ENCODE data around the gene EPHX1. TPM values are rescaled to one million over a fixed set of nuclear protein-coding genes. Genes with fewer than 3 reads are reported as not detected.
A peak's percentile ranks its signal among the peaks of the same experiment; 100 is the strongest.

Gene EPHX1
- polyA plus RNA-seq, 2 of the 4 experiments (the other 2 are of a cell fraction): 150 to 252 TPM

DNA sequence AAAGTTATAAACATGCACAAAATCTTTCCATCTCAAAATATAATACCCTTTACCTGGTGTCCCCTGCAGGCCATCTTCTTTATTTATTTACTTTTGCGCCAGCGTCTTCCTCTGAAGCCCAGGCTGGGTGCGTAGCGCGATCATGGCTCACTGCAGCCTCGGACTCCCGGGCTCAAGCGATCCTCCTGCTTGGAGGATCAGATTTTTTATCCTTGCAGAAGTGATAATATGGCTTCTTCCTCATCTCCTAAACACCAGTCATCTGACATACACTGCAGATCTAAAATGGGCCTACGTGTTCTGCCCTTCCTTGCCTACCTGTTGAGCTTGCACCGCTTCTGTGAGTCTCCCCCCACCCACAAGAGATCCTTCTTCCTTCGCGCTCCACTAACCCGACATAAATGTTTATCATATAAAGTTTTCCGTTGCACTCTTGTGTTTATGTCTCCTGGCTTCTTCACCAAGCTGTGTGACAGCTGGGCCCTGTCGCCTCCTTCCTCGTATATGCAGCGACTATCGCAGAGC is 32.8 kb upstream of the EPHX1 start:
- DNase-seq (ENCODE audit: low read depth in 1 of 2, low spot score in 1 of 2) (no peak), ATAC-seq (peak; percentile 24 to 40)

GRCh38 chr1:225777583-225778336 is 32.2 kb upstream of the EPHX1 start, which contains the start of gene SRP9:
SRP9 (plus strand) TSS chr1:225777826; CDS start chr1:225777941, 115 bp downstream.
- peak within 1 kb of the TSS; percentile 82 for H3K4me2 ChIP-seq
- peak; percentile 99 to 100 for ATAC-seq
- H3K9me3 ChIP-seq: no peaks in the 10 kb centered on the region
- peak within 1 kb of the TSS; percentile 93 to 97 for H3K27ac ChIP-seq
- 2% methylated on average over 33 of the region's 46 CpGs for WGBS (ENCODE audit: missing lambda C conversion rate)
- peak; percentile 99 for FAIRE-seq
- peaks cover 46% of the 10 kb centered on the region for H3K4me1 ChIP-seq
- POLR2A ChIA-PET: interaction anchor here (0.5 to 3.1 kb wide), 33 partner anchors 9 to 329 kb away, joined by 3 to 58 read pairs (median 4); partner anchors contain the start of genes ENAH, EPHX1, H3-3A and PYCR2
- DNase-seq (ENCODE audit: low read depth in 1 of 2, low spot score in 1 of 2): peak; percentile 92 to 98
- CTCF ChIA-PET: interaction anchor here (0.7 to 20.2 kb wide), 62 partner anchors 8 to 323 kb away, joined by 3 to 429 read pairs (median 4); partner anchors contain the start of genes ENAH, EPHX1 and TMEM63A
- peak within 1 kb of the TSS; percentile 85 for H3K4me3 ChIP-seq
- TF ChIP-seq FOXS1 (CRISPR knock-in tag; IDR thresholded peaks at IDR 0.05) (no peak), EHF (CRISPR knock-in tag; IDR thresholded peaks at IDR 0.05) (no peak), MAFK (IDR thresholded peaks at IDR 0.05; ENCODE audit: partially characterized antibody) (no peak), SREBF2 (IDR thresholded peaks at IDR 0.05) (no peak), CBX8 (IDR thresholded peaks at IDR 0.05) (no peak), EP300 (IDR thresholded peaks at IDR 0.05) (no peak), MAZ (IDR thresholded peaks at IDR 0.05; ENCODE audit: borderline replicate concordance, low read depth, low read length) (no peak), HOXA7 (CRISPR knock-in tag; IDR thresholded peaks at IDR 0.05) (no peak), TFCP2L1 (CRISPR knock-in tag; IDR thresholded peaks at IDR 0.05) (no peak), ZC3H11A (IDR thresholded peaks at IDR 0.05) (no peak), POLR2AphosphoS2 (conservative IDR thresholded peaks at IDR 0.05; ENCODE audit: low read length) (no peak), ZNF302 (CRISPR knock-in tag; IDR thresholded peaks at IDR 0.05) (no peak), JUNB (IDR thresholded peaks at IDR 0.05) (no peak), TP53 (CRISPR knock-in tag; IDR thresholded peaks at IDR 0.05) (no peak), FOSB (CRISPR knock-in tag; IDR thresholded peaks at IDR 0.05) (no peak), RCOR1 (IDR thresholded peaks at IDR 0.05; ENCODE audit: low read depth, low read length) (no peak)
- TF ChIP-seq, protein P1, sequence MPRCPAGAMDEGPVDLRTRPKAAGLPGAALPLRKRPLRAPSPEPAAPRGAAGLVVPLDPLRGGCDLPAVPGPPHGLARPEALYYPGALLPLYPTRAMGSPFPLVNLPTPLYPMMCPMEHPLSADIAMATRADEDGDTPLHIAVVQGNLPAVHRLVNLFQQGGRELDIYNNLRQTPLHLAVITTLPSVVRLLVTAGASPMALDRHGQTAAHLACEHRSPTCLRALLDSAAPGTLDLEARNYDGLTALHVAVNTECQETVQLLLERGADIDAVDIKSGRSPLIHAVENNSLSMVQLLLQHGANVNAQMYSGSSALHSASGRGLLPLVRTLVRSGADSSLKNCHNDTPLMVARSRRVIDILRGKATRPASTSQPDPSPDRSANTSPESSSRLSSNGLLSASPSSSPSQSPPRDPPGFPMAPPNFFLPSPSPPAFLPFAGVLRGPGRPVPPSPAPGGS (IDR thresholded peaks at IDR 0.05): no peak; the same call in 1 of the 3 replicates
- TF ChIP-seq, protein P2, sequence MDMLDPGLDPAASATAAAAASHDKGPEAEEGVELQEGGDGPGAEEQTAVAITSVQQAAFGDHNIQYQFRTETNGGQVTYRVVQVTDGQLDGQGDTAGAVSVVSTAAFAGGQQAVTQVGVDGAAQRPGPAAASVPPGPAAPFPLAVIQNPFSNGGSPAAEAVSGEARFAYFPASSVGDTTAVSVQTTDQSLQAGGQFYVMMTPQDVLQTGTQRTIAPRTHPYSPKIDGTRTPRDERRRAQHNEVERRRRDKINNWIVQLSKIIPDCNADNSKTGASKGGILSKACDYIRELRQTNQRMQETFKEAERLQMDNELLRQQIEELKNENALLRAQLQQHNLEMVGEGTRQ (IDR thresholded peaks at IDR 0.05): peak; percentile 13; the same call in 1 of the 2 replicates
- TF ChIP-seq, protein P3, sequence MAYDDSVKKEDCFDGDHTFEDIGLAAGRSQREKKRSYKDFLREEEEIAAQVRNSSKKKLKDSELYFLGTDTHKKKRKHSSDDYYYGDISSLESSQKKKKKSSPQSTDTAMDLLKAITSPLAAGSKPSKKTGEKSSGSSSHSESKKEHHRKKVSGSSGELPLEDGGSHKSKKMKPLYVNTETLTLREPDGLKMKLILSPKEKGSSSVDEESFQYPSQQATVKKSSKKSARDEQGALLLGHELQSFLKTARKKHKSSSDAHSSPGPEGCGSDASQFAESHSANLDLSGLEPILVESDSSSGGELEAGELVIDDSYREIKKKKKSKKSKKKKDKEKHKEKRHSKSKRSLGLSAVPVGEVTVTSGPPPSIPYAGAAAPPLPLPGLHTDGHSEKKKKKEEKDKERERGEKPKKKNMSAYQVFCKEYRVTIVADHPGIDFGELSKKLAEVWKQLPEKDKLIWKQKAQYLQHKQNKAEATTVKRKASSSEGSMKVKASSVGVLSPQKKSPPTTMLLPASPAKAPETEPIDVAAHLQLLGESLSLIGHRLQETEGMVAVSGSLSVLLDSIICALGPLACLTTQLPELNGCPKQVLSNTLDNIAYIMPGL (CRISPR knock-in tag; IDR thresholded peaks at IDR 0.05; ENCODE audit: borderline replicate concordance): no peak
- TF ChIP-seq, protein P4, sequence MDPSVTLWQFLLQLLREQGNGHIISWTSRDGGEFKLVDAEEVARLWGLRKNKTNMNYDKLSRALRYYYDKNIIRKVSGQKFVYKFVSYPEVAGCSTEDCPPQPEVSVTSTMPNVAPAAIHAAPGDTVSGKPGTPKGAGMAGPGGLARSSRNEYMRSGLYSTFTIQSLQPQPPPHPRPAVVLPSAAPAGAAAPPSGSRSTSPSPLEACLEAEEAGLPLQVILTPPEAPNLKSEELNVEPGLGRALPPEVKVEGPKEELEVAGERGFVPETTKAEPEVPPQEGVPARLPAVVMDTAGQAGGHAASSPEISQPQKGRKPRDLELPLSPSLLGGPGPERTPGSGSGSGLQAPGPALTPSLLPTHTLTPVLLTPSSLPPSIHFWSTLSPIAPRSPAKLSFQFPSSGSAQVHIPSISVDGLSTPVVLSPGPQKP (IDR thresholded peaks at IDR 0.05; ENCODE audit: low read depth, low read length): no peak

More for the DNA sequence above, 32.8 kb upstream of the EPHX1 start:
- Histone ChIP-seq H3K4me1 (peaks cover 46% of the 10 kb centered on the region), H3K4me3 (peak overlapping the region; percentile 85), H3K9me3 (no peaks in the 10 kb centered on the region), H3K4me2 (peak overlapping the region; percentile 82), H3K27ac (peak overlapping the region; percentile 74 to 93)
- ChIA-PET POLR2A (interaction anchor here (0.5 to 3.1 kb wide), 31 partner anchors 9 to 328 kb away, joined by 3 to 58 read pairs (median 5); partner anchors contain the start of genes ENAH, EPHX1, H3-3A and PYCR2), CTCF (interaction anchor here (0.5 to 20.2 kb wide), 57 partner anchors 9 to 322 kb away, joined by 3 to 429 read pairs (median 4); partner anchors contain the start of genes ENAH, EPHX1 and TMEM63A)
- no peak for FAIRE-seq
- TF ChIP-seq PHF8 (IDR thresholded peaks at IDR 0.05; ENCODE audit: borderline replicate concordance, low read depth) (no peak; the same call in 1 of the 2 replicates), HEYL (CRISPR knock-in tag; IDR thresholded peaks at IDR 0.05) (no peak), CEBPB (IDR thresholded peaks at IDR 0.05) (no peak), POLR2A (IDR thresholded peaks at IDR 0.05; ENCODE audit: low read length) (no peak), KDM1A (IDR thresholded peaks at IDR 0.05; ENCODE audit: low read depth) (no peak), FOSB (CRISPR knock-in tag; IDR thresholded peaks at IDR 0.05) (no peak), JUN (IDR thresholded peaks at IDR 0.05) (no peak), HOXB13 (CRISPR knock-in tag; IDR thresholded peaks at IDR 0.05; ENCODE audit: low read depth) (no peak), EHMT2 (IDR thresholded peaks at IDR 0.05; ENCODE audit: low read depth) (no peak), FOSL2 (IDR thresholded peaks at IDR 0.05) (no peak), FOSL2 (CRISPR knock-in tag; IDR thresholded peaks at IDR 0.05) (no peak), HOXA7 (CRISPR knock-in tag; IDR thresholded peaks at IDR 0.05) (no peak), NR3C1 (IDR thresholded peaks at IDR 0.05) (no peak), NPAS2 (CRISPR knock-in tag; IDR thresholded peaks at IDR 0.05; ENCODE audit: borderline replicate concordance) (no peak)
- TF ChIP-seq, protein P5, sequence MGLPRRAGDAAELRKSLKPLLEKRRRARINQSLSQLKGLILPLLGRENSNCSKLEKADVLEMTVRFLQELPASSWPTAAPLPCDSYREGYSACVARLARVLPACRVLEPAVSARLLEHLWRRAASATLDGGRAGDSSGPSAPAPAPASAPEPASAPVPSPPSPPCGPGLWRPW (IDR thresholded peaks at IDR 0.05): no peak
- TF ChIP-seq, protein P4 (IDR thresholded peaks at IDR 0.05; ENCODE audit: low read depth, low read length): no peak
- 32% methylated on average over 18 of the region's 18 CpGs for WGBS (ENCODE audit: missing lambda C conversion rate)

All from A549 (cell line).